DMS153 treated with DMSO at 0.1 percent for 48 hours (cell line): ENCODE results near the gene MBD3L1.

ENCODE experiments used
- DNase-seq: peaks from one replicate; lab custom pipeline; 2025; ENCODE audit not compliant: unreplicated experiment; lab: John Stamatoyannopoulos, UW

MBD3L1 gene

DNA sequence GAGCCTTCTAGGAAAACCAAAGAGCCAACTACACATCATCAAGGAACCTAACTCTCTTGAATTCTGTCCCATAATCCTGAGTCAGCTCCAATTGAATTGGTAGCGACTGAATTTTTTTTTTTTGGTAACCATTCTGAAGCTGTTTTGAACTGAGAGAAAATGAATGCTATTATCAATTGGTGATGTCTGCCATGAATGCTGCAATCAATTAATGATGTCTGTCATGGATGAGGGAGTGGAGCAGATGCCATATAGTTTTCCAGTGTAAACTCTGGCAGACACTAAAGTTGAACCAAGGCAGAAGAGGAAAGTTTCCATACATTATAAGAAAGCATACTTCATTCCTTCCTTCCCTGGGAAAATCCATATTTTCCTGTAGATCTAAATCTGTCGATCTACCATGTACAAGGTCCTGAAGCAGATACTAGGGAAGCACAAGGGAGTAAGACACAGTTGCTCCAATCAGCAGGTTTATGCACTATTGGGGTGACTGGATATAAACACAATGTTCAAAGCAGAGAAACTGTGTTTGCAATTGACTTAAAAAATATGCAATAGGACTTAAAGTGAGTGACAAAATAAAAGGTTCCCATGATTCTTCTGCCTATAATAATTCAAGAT, 48.8 kb downstream of the MBD3L1 start:
- no peak for DNase-seq

DNA sequence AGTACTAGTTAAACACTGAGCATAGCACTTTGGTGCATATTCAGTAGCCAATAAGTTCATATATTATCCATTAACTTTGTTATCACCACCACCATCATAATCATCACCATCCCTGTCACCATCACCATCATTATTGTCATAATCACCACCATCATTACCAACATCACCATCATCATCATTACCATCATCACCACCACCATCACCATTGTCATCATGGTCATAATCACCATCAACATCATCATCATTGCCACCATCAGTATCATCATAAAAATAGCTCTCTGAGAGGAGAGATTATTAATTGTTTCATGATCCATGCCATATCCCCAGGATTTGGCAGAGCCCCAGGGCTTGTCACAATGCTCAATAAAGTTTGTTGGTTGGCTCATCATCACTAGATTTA, 49.3 kb downstream of the MBD3L1 start:
- DNase-seq: no peak

DNA sequence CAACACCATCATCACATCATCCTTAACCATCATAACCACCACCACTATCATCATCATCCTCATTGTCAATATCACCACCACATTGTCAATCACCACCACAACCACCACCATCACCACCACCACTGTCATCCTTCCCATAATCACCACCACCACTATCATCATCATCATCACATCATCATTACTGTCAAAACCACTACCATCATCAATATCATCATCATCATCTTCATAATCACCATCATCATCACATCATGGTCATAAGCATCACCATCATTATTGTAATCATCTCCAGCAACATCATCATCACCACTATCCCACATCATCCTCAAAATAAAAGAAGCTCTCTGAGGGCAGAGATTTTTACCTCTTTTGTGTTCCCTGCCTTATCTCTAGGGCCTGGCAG, 52.2 kb downstream of the MBD3L1 start:
- no peak for DNase-seq

DNA sequence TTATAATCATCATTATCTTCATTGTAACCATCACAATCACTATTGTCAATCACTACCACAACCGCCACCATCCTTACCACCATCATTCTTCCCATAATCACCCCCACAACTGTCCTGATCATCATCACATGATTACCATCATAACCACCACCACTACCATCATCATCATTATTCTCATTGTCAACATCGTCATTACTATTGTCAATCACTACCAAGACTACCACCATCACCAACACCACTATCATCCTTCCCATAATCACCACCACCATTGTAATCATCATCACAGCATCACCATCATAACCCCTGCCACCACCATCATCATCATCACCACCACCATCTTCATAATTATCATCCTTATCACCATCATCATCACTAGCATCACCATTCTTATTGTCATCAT, 55.2 kb downstream of the MBD3L1 start:
- DNase-seq: no peak

DNA sequence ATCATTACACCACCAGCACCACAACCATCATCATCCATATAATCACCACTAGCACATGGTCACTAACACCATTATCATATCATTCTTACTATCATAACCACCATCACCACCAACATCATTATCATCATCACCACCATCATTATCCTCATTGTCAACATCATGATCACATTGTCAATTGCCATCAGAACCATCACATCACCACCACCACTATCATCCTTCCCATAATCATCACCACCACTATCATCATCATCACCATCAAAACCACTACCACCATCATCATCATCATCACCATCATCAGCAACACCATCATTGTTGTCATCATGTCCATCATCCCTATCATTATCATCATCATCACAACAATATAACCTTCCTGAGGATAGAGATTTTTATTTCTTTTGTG, 58.1 kb downstream of the MBD3L1 start:
- DNase-seq: no peak
